ENCODE results near the gene NSUN2.

Gene NSUN2

DNA sequence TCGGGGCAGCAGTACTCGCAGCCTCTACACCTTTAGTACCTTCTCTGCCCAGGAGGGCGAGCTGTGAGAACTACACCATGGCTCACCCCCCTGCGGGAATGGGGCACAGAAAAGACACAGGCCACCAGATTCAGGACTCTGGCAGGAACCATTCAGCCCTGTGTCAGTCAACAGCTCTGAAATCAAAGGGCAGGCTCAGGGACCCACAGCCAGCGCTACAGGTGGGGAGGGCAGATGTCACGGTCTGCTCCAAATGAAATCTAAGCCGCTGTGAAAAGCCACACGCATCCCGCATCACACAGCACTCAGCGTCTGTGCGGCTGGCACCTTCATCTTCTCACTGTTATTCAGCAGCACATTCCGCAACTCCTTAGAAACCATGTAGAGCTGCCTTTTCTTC, 27.9 kb downstream of the NSUN2 start:
- no peak for DNase-seq (ENCODE audit: low read depth in 2 of 3, low spot score in 2 of 3)

DNA sequence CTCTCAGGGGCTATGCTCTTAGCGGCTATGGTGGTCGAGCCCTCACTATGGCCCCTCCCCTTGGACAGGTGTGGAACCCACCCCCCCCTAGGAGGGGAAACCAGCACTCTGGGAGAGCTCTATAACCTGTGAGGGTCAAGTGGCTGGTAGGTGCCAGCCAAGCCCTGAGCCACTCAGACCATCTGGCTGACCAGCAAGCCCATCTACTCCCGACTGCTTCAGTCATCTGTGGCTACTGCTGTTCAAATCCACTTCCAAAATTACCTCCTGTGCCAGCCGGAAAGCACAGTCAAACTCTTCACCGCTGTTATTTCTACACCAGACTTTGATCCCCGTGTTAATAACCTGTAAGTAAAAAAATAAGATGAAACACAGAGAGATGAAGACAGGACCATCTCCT, 28.5 kb downstream of the NSUN2 start:
- DNase-seq (ENCODE audit: low read depth in 2 of 3, low spot score in 2 of 3): no peak

DNA sequence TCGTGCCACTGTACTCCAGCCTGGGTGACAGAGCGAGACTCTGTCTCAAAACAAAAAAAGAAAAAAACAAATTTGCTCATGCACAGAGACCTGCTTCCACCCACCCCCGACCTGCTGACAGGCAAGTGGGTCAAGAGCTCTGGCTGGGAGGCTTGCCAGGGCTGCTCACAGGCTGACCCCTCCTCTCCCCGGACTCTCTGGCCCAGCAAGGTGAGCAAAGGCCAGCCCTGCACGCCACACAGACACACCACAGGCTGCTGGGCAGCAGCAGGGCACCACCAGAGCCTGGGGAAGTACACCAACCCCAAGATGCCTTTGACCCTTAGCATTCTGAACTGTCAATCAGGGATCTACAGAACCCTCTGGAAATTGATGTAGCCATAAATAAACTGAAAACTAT, 29.2 kb downstream of the NSUN2 start:
- no peak for DNase-seq (ENCODE audit: low read depth in 2 of 3, low spot score in 2 of 3)

DNA sequence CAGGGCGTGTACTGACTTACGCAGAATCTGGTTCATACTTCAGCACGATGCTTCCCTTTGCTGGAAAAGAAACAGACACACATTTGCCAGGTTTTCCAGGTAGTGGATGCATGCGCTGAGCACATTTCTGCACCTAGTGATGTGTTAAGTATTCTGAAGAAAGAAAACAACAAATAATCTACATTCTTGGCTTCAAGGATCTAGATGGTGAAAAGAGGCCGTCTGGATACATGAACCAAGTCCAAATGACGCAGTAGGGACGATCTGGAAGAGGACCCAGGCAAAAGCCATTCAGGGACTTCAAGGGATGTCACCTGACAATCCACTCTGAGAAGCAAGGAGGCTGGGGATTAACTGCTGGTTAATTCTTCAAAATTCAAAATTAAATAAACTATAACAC, 30.4 kb downstream of the NSUN2 start:
- DNase-seq (ENCODE audit: low read depth in 2 of 3, low spot score in 2 of 3): no peak

DNA sequence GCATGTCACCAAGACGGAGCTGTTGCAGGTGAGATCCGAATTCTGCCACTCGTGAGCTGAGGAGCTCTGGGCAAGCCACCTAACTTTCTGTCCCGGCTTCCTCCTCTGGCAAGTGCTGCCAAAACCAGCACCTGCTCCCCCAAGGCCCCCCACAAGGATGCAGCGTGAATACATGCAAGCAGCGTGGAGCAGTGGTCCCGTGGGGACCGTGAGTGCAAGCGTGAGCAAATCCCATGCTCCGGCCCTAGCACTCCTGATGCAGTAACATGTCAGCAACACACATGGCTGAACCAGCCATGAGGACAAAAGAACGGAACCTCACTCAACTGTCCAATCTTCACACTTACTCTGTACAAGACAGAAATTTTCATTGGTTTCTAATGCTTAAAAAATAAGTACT, 31.0 kb downstream of the NSUN2 start:
- DNase-seq (ENCODE audit: low read depth in 2 of 3, low spot score in 2 of 3): no peak

DNA sequence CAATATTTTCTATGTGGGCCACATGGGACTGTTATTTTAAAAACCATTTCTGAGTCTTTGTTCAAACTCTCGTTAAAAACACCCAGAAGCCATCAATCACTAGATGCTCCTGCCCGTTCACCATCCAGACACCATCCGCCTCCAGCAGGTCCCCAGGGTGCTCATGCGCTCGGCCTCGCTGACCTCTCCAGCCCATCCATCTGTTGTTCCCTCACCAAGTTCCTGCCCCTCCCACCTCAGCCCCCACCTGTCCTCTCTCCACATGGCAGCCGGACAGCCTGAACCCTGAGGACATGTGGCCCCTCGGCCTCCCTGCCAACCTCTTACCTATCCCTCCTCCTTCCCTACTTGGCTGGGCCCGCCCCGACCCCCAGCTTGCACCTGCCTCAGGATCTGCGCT, 31.6 kb downstream of the NSUN2 start:
- no peak for DNase-seq (ENCODE audit: low read depth in 2 of 3, low spot score in 2 of 3)

DNA sequence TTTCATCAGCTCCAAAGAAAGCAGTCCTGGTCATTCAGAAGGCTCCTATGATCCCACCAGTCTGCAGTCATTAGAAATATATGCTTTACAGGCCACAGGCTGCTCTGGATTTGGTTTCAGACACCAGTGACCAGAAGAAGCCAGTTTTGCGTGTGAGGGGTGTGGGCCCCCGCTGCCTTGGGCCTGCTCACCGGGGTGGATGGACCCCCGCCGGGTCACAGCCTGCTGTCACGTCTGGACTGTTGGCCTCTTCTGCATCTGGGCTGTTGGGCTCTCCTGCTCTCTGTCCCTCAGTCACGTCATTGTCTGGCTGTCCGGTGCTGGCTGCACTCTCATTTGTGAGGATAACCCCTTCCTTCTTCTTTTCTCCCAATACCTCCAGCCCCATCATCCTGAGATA, 33.1 kb downstream of the NSUN2 start:
- no peak for DNase-seq (ENCODE audit: low read depth in 2 of 3, low spot score in 2 of 3)

DNA sequence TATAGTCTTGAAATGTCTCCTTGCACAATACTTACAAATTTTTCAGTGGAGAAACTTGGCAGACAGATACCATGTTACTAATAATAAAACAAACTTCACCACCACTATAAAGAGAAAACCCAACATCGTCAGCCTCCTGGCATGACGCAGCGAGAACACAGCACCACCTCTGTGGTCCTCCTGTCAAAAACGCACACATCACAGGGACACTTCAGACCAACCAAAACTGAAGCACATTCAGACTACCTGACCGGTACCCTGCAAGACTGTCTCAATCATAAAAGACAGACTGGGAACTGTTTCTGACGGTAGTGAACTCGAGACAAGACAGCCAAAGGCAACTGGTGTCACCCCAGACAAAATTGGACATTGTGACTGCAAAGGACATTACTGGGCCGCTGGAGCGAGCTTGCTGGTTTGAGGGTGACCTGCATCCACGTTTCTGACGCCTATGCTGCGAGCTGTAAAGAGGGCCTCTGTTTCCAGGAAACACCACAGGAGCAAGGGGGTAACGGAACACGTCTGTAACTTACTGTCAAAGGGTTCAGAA, 34.4 kb downstream of the NSUN2 start:
- DNase-seq (ENCODE audit: low read depth in 2 of 3, low spot score in 2 of 3): no peak

DNA sequence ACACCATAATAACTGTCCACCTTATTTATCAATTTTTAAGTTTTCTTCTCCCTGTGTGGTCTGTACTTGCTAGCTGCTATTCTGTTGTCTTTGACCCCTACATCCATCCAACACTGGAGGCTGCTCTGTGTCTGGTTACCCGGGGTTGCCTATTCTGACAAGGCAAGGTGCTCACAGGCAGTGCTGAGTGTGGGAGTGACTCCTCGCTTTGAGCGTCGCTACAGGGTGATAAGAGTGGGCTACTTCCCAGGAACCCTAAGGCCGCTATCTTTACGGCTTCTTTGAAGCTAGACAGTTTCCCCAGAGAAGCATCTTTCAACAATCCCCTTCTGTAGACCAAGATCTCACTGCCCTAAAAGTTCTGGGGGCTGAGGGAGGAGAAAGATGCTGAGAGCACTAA, 35.3 kb downstream of the NSUN2 start:
- no peak for DNase-seq (ENCODE audit: low read depth in 2 of 3, low spot score in 2 of 3)

DNA sequence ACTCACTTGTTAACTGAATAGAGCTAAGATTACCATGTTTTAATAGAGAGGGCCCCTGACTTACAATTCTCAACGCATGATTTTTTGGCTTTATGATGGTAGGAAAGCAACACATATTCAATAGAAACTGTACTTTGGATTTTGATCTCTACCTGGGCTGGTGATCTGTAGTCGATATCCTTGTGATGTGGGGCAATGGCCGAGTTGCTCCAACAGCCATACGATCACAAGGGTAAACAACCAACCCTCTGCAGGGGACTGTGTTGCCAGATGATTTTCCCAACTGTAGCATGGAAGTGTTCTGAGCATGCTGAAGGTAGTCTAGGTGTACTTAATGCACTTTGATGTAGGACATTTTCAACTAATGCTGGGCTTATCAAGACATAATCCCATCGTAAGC, 36.5 kb downstream of the NSUN2 start:
- no peak for DNase-seq (ENCODE audit: low read depth in 2 of 3, low spot score in 2 of 3)

DNA sequence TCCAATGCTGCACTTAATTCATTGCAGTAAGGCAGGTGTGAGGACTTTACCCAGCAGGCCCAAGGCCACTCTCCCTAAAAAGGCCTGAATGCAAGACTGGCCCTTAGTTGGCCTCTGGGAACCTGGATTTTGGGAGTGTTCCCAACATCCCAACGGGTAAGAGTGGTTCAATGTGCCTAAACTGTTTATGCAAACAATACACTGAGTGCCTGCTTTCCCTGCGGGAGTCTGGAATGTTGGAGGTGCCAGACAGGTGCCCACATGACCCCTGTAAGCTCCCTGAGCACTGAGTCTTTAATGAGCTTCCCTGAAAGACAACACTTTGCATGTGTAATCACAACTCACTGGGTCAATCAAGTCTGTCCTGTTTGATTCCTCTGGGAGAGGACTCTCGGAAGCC, 37.4 kb downstream of the NSUN2 start:
- no peak for DNase-seq (ENCODE audit: low read depth in 2 of 3, low spot score in 2 of 3)

DNA sequence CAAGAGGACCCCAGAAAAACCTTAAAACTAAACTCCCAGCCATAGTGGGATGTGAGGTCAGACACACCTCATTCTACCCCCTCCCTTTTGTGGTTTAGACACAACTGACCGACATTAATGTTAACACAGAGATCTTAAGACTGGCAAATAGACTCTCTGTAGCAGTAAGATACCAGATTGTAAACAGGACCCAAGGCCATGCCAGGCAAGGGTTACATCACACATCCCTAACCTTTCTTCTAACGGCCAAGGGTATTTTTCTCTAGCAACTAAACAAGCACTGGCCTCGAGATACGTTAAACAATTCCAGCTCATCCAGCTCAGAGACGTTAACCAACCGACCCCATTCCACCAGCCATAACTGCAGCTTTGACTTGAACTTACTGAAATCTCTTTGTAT, 38.8 kb downstream of the NSUN2 start:
- DNase-seq (ENCODE audit: low read depth in 2 of 3, low spot score in 2 of 3): no peak

DNA sequence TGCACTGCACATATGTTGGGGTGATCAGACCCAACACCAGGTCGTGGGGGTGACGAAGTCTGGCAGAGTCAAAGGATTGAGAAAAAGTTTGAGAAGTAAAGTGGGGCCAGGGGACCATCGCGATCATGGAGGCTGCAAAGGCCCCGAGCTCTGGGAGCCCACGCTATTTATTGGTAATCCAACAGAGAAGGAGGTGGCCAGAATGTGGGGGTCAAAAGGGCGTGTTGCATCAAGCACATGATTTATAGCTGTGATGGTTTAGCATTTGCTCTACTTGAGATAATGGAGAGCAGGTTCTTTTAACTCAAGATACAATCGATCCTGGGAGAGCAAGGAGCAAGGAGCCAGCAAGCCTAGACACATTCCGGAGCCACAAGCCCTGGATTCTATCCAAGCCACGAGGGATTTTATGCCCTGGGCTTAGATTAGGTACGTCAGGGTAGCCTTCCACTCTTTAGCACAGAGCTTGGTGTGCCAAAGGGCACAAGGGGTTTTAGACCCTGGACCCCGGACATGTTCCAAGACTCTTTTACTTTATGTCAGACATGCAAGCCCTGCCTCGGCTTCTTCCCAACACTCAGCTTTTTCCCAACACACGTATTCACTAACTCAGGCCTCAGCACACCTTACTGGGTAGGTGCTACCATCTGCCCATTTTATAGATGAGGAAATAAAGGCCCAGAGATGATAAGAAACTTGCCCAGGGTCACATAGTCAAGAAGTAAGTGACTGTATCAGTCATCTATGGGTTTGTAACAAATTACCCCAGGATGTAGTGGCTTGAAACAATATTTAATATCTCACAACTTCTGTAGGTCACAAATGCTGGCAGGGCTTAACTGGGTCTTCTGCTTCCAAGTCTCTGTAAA, 39.5 kb downstream of the NSUN2 start:
- DNase-seq (ENCODE audit: low read depth in 2 of 3, low spot score in 2 of 3): no peak

DNA sequence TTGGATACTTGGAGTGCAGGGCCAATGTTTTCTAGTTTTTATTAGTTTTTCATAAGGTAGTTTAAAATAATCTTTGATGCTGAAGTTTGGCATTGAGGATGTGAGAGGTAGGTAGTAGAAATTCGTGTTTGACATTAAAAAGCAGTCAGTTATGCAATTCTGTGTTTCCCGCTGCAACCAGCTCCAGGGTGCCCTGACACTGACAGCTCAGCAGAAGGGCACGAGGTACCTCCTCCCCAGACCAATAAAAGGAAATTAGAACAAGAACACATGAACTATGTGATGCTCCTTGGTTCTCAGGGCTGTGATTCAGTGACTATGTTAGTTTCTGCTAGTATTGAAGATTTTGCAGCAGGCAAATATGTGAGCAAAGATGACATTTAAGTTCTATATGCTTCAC, 40.2 kb downstream of the NSUN2 start:
- no peak for DNase-seq (ENCODE audit: low read depth in 2 of 3, low spot score in 2 of 3)

DNA sequence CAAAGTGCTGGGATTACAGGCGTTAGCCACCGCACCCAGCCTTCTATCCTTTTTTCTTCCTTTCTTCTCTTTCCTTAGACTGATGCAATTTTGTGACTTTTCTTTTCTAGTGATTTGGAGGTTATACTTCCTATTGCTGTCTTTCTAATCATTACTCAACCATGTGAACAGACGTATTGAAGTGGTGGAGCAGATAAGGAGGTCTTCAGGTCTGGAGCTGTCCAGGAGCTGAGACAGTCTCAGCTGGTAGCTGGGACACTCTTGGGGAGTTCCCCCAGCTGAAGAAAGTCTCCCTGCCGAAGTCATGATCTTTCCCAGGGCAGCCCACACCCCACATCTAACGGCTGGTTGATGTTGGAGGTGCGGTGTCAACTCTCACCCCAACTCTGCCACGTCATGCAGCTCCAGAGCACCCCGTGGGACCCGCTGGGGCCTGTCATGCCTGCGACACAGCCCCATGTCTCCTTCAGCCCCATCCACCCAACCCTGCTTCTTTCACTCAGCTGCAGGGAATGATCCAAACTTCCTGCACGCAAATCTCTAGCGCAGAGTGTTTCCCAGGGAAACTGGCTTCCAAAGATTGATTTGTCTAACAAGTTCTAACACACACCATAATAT, 41.1 kb downstream of the NSUN2 start:
- DNase-seq (ENCODE audit: low read depth in 2 of 3, low spot score in 2 of 3): no peak

DNA sequence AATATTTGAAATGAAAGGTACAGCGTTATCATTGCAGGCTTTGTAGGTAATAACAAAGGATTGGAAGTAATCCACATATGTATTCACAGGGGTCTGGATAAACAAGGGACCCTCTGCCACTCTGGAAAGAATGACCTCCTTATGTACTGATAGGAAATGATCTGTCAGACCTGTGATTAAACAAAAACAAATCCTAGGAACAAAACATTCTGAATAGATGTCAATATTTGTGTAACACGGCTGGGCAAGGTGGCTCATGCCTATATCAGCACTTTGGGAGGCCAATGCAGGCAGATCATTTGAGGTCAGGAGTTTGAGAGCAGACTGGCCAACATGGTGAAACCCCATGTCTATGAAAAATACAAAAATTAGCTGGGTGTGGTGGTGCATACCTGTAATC, 42.3 kb downstream of the NSUN2 start:
- no peak for DNase-seq (ENCODE audit: low read depth in 2 of 3, low spot score in 2 of 3)

DNA sequence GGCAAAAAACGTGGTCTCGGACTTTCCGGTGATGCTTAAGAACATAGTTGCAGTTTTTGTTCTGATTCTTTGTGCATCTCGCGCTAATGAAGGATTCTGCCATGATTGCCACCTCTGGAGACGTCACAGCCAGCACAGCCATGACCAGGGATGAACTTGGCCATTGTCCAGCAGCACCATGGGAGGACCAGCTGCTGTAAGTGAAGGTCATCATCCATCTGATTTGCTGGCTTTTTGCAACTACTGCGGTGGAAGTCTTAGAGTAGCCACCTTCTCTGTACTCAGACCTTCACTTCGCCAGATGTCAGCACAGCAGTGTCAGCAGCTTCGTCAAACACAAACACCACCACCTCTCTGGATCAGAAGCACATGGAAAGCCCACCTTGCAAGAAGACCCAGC, 45.7 kb downstream of the NSUN2 start:
- DNase-seq (ENCODE audit: low read depth in 2 of 3, low spot score in 2 of 3): no peak

DNA sequence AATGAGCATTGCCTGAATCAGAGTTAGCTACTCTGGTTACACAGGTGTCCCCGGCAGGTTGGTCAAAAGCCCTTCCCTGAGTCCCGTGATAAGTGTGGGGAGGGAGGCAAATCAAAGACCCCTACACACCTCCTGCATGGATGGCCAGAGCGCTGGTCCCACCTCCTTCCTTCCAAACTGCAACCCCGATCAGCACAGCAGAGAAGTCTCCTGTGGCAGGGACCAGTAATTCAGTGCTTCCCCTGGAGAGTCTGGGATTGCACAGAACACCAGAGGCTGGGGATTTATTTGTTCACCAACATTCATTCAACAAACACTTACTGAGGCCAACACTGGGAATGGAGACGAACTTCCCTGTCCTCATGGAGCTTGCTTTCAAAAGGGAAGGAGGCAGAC, 46.2 kb downstream of the NSUN2 start:
- DNase-seq (ENCODE audit: low read depth in 2 of 3, low spot score in 2 of 3): no peak

DNA sequence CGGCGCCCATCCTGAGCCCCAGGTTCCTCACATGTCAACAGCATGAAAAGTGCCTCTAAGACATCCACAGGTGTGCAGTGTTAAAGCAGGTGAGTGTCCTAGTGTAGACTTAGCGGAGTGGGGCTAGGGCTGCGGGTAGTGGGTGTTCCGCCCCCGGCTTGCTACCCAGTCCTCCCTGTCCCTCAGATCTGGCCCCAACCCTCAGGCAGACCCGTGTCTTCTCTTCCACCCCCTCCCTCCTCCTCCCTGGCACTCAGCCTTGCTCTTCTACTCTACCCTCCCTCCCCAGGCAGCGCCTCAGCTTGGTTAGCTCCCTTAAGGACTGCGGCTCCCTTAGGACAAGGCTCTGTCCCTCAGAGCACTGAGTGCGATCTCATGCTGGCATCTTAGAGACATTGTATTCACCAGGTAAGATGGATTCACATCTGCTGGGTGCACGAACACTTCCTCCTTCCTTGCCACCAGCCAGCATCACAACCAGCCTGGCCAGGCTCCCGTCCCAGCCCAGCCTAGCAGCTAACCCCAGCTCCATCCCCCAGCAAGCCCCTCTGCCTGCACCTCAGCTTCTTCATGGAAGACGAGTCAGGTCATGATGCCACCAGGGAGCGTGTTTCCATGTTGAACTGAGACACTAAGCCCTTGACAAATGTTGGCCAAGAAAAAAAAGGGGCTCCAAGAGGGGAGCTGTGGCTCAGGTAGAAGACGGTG, 46.8 kb downstream of the NSUN2 start:
- DNase-seq (ENCODE audit: low read depth in 2 of 3, low spot score in 2 of 3): no peak

DNA sequence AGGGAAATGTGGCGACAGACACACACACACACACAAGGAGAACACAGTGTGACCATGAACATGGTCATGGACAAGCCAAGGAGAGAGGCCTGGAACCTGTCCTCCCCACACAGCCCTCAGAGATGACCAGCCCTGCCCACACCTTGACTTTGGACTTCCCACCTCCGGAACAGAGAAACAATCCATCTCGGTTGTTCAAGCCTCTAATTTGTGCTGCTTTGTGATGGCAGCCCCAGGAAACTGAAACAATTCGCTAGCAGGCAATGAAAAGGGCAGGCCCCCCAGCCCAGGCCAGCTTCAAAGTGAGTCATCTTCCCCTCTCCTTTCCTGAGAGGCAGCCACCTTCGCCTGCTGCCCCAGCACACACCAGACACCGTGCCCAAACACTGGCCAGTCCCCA, 47.7 kb downstream of the NSUN2 start:
- no peak for DNase-seq (ENCODE audit: low read depth in 2 of 3, low spot score in 2 of 3)

DNA sequence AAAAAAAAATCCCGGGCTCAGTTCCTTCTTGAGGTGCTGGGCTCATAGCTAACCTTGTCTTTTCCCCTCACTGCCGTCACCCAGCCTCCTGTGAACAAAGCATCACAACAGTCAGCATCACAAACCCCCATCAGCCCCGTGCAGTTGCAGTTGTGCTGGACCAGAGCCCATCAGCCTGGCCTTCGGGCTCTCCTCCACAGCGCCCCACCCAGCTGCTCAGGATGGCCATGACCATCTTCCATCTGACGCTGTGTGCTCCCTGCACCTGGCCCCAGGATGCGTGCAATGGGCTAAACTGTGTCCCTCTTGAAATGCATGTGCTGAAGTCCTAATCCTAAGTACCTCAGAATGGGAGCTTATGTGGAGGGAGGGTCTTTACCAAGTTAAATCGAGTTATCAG, 48.1 kb downstream of the NSUN2 start:
- no peak for DNase-seq (ENCODE audit: low read depth in 2 of 3, low spot score in 2 of 3)

DNA sequence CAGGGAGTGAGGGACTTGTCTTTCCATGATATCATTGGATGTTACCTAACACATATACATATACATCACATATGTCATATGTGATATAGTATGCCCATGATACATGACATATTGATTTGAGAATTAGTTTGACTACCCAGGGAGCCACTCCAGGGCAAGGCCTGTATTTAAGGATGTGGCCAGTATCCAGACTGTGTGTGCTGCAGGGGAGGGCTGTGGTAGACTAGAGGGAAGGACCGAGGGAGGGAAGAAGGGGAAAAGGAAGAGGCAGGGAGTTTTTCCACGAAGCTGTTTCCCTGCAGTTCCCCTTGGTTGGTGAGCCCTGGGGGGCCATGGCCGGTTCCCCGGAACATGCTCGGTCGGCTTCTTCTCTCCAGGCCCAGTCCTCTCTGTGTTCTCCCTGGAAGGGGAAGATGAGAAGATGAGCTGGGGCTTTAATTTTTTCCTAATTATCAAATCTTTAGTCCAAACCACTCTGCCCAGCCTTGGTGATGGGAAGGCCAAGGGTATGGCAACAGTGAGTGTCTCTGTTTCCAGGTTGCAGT, 48.7 kb downstream of the NSUN2 start:
- no peak for DNase-seq (ENCODE audit: low read depth in 2 of 3, low spot score in 2 of 3)

All from activated CD8-positive, alpha-beta memory T cell treated with anti-CD3 and anti-CD28 coated beads for 48 hours (primary cell).